Chondrocyte (in vitro differentiated cells): ENCODE measurements around the gene IQGAP1. TPM values are rescaled to one million over a fixed set of nuclear protein-coding genes. Genes with fewer than 3 reads are reported as not detected.

Experiments
- DNase-seq: peaks from one replicate; pipeline ENCODE4 v3.0.0; 2021; ENCODE audit warnings: mixed read lengths, low spot score
- H3K27ac Mint-ChIP-seq: one replicate; pipeline ENCODE4 v1.8.0; 2021; ENCODE audit warnings: mild to moderate bottlenecking, moderate library complexity, mixed read lengths; ENCODE audit not compliant: unreplicated experiment
- H3K27me3 Mint-ChIP-seq: 2 replicates; pipeline ENCODE4 v1.8.0; 2021; ENCODE audit warnings: low read depth, mixed read lengths
- H3K36me3 Mint-ChIP-seq: 2 replicates; pipeline ENCODE4 v1.8.0; 2021; ENCODE audit warnings: low read depth, mixed read lengths
- H3K4me1 Mint-ChIP-seq: 2 replicates; pipeline ENCODE4 v1.8.0; 2021; ENCODE audit warnings: low read depth, mild to moderate bottlenecking, mixed read lengths
- H3K4me3 Mint-ChIP-seq: one replicate; pipeline ENCODE4 v1.8.0; 2021; ENCODE audit warnings: mild to moderate bottlenecking, moderate library complexity, mixed read lengths; ENCODE audit not compliant: unreplicated experiment
- H3K9me3 Mint-ChIP-seq: 2 replicates; pipeline ENCODE4 v1.8.0; 2021; ENCODE audit warnings: low read depth, mixed read lengths
- total RNA-seq: library from RNA; stranded (reverse); gene quantifications from 3 replicates; pipeline ENCODE4 v1.2.1, GENCODE V29; 2021
- TF ChIP-seq, protein P1 (sequence below): fragments of 200-600 bp; sonication (generic); IDR thresholded peaks from 2 replicates; pipeline ENCODE4 v1.5.0; 2021; ENCODE audit warnings: antibody characterized with exemption, mild to moderate bottlenecking, moderate library complexity

Gene IQGAP1
- total RNA-seq, 1 donor from 2014 or later: 209 TPM

DNA sequence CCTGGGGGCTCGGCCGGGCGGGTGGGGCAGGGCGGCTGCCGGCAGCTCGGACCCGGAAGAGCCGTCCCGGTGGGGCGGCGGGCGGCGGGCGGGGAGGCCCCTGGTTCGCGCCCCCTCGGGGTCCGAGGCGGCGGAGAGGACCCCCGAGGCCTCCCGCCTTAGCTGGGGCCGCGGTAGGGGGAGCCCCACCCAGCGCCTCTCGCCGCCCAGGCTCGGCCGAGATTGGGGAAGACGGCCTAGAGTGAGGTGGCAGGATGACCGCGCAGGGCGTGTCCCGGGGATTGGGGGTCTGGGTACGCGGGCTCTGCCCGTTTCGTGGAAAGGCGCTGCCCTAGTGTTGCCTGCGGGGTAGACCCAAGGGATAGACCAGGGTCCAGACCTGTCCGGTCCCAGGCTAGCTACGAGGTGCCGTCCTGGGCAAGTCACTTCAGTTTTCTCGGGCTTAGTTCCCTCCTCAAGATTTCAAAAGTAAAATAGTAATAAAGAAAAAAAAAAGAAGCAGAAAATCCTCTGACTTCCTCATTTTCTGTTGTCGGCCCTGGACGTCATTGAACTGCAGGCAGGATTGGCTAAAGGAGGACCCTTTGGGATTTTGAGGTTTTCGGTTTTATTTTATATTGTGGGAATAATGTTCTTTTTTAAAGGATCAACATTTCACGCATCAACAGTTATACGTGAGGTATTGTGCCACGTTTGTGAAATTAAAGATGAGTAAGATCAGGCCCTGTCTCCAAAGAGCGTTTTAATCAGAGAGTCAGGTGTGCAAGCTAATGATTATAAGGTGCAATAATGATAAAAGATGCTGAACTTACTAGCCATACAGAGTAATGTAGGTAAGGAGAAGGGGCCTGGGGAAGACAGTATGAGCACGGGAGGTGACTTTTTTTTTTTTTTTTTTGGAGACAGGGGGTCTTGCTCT is 679 bp downstream of the IQGAP1 start:
- Mint-ChIP-seq H3K4me3 (peak overlapping the region; percentile 90), H3K4me1 (peaks cover 50% of the 10 kb centered on the region), H3K36me3 (peaks cover 24% of the 10 kb centered on the region), H3K27ac (peak overlapping the region; percentile 94), H3K27me3 (no peaks in the 10 kb centered on the region), H3K9me3 (no peaks in the 10 kb centered on the region)
- no peak for DNase-seq
- TF ChIP-seq, protein P1, sequence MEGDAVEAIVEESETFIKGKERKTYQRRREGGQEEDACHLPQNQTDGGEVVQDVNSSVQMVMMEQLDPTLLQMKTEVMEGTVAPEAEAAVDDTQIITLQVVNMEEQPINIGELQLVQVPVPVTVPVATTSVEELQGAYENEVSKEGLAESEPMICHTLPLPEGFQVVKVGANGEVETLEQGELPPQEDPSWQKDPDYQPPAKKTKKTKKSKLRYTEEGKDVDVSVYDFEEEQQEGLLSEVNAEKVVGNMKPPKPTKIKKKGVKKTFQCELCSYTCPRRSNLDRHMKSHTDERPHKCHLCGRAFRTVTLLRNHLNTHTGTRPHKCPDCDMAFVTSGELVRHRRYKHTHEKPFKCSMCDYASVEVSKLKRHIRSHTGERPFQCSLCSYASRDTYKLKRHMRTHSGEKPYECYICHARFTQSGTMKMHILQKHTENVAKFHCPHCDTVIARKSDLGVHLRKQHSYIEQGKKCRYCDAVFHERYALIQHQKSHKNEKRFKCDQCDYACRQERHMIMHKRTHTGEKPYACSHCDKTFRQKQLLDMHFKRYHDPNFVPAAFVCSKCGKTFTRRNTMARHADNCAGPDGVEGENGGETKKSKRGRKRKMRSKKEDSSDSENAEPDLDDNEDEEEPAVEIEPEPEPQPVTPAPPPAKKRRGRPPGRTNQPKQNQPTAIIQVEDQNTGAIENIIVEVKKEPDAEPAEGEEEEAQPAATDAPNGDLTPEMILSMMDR: peak; percentile 49

DNA sequence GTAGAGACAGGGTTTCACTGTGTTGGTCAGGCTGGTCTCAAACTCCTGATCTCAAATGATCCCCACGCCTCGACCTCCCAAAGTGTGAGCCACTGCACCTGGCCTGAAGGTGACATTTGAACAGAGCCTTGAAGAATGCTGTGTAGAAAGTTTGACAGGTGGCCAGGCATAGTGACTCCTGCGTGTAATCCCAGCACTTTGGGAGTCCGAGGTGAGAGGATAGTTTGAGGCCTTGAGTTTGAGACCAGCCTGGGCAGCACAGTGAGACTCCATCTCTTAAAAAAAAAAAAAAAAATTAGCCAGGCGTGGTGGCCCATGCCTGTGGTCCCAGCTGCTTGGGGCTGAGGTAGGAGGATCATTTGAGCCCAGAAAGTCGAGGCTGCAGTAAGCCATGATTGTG is 1.5 kb downstream of the IQGAP1 start:
- Mint-ChIP-seq H3K4me3 (peak overlapping the region; percentile 90), H3K36me3 (peaks cover 24% of the 10 kb centered on the region), H3K9me3 (no peaks in the 10 kb centered on the region), H3K27ac (peak overlapping the region; percentile 92), H3K27me3 (no peaks in the 10 kb centered on the region), H3K4me1 (peaks cover 55% of the 10 kb centered on the region)
- no peak for DNase-seq
- TF ChIP-seq, protein P1: no peak

DNA sequence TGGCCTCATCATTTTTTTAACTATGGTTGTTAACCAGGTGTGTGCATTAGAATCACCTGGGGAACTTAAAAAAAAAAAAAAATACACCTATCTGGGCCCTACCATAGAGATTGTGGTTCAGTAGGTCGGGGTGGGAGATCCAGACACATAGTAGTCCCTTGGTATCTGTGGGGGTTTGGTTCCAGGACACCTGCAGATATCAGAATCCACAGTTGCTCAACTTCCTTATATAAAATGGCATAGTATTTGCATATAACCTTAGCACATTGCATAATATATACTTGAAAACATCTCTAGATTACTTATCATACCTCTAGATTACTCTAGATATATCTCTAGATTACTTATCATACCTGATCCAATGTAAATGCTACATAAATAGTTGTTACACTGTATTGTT is 5.0 kb downstream of the IQGAP1 start:
- peaks cover 67% of the 10 kb centered on the region for H3K4me1 Mint-ChIP-seq
- DNase-seq: no peak
- TF ChIP-seq, protein P1: no peak
- no peaks in the 10 kb centered on the region for H3K9me3 Mint-ChIP-seq
- no peak overlapping the region for H3K27ac Mint-ChIP-seq
- peaks cover 27% of the 10 kb centered on the region for H3K36me3 Mint-ChIP-seq
- no peak overlapping the region for H3K4me3 Mint-ChIP-seq
- H3K27me3 Mint-ChIP-seq: no peaks in the 10 kb centered on the region

DNA sequence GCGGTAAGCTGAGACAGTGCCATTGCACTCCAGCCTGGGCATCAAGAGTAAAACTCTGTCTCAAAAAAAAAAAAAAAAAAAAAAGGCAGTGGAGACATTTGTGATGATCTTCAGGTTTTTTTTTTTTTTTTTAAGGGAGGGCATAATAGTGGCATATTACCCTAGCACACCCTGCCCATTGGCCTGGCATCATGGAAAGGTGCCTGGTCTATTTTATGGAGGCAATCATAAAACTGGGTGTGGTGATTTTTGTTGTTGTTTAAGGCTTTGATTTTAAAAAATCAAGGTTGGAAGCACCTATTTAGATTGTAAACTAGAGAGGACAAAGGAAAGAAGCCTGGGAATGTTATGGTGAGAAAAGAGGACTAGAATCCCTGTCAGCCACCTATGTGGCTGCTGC is 6.0 kb downstream of the IQGAP1 start:
- no peaks in the 10 kb centered on the region for H3K27me3 Mint-ChIP-seq
- DNase-seq: no peak
- H3K4me3 Mint-ChIP-seq: no peak overlapping the region
- TF ChIP-seq, protein P1: no peak
- H3K27ac Mint-ChIP-seq: peak overlapping the region; percentile 80
- H3K4me1 Mint-ChIP-seq: peaks cover 66% of the 10 kb centered on the region
- peaks cover 27% of the 10 kb centered on the region for H3K36me3 Mint-ChIP-seq
- H3K9me3 Mint-ChIP-seq: no peaks in the 10 kb centered on the region

DNA sequence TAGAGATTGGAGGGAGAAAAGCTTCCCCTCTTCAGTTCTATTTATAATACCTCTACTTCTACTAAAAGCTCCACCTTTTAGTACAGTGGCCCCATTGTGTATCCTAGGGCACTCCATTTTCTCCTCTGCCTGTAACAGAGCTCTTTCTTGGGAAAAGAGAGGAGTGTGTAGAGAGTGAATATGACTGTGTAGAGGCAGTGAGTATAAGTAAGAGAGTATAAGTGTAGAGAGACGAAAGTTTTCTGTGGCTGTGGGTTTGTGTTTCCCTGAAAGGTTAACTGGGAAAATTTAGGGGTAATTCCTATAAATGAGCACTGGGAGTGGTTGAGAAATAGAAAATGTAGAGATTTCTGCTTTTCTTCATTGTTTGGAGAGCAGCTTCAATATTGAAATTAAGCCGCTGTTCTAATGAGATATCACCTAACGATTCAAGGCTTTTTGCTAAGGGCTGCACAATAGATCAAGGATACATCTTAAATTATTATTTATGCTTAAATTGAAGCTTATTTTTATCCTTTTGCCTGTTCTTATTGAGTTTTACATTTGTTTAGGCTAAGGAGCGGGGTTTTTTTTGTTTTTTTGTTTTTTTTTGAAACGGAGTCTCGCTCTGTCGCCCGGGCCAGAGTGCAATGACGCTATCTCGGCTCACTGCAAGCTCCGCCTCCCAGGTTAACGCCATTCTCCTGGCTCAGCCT is 6.9 kb downstream of the IQGAP1 start:
- H3K4me3 Mint-ChIP-seq: no peak overlapping the region
- TF ChIP-seq, protein P1: no peak
- H3K36me3 Mint-ChIP-seq: peaks cover 27% of the 10 kb centered on the region
- no peak for DNase-seq
- no peaks in the 10 kb centered on the region for H3K27me3 Mint-ChIP-seq
- peaks cover 64% of the 10 kb centered on the region for H3K4me1 Mint-ChIP-seq
- no peaks in the 10 kb centered on the region for H3K9me3 Mint-ChIP-seq
- peak overlapping the region; percentile 80 for H3K27ac Mint-ChIP-seq
